ENCODE measurements around the gene TNFSF8.
A peak's percentile ranks its signal among the peaks of the same experiment; 100 is the strongest.

The TNFSF8 gene

GRCh38 chr9:114947058-114947457, 16.7 kb upstream of the TNFSF8 start:
- no peaks in the 10 kb centered on the region for H3K36me3 Mint-ChIP-seq
- peaks cover 4% of the 10 kb centered on the region for H3K4me1 Mint-ChIP-seq
- no peak overlapping the region for H3K27ac Mint-ChIP-seq
- no peak overlapping the region for H3K4me3 Mint-ChIP-seq
- no peaks in the 10 kb centered on the region for H3K27me3 Mint-ChIP-seq
- no peaks in the 10 kb centered on the region for H3K9me3 Mint-ChIP-seq

- Mint-ChIP-seq H3K9me3 (no peaks in the 10 kb centered on the region), H3K4me1 (peaks cover 5% of the 10 kb centered on the region), H3K27me3 (no peaks in the 10 kb centered on the region), H3K27ac (no peak overlapping the region), H3K36me3 (no peaks in the 10 kb centered on the region), H3K4me3 (no peak overlapping the region)
Observed at GRCh38 chr9:114945616-114946412, 15.4 kb upstream of the TNFSF8 start.

- Mint-ChIP-seq H3K27ac (no peak overlapping the region), H3K9me3 (no peaks in the 10 kb centered on the region), H3K27me3 (no peaks in the 10 kb centered on the region), H3K4me1 (peaks cover 26% of the 10 kb centered on the region), H3K36me3 (no peaks in the 10 kb centered on the region), H3K4me3 (no peak overlapping the region)
Observed at GRCh38 chr9:114941376-114941775, 11.0 kb upstream of the TNFSF8 start.

- Mint-ChIP-seq H3K27ac (peak overlapping the region; percentile 52), H3K36me3 (no peaks in the 10 kb centered on the region), H3K9me3 (no peaks in the 10 kb centered on the region), H3K4me3 (peak overlapping the region; percentile 34), H3K4me1 (peaks cover 28% of the 10 kb centered on the region), H3K27me3 (no peaks in the 10 kb centered on the region)
Observed at GRCh38 chr9:114938687-114939575, 8.5 kb upstream of the TNFSF8 start.

- Mint-ChIP-seq H3K4me3 (no peak overlapping the region), H3K27me3 (no peaks in the 10 kb centered on the region)
Observed at GRCh38 chr9:114937516-114937915, 7.1 kb upstream of the TNFSF8 start.

GRCh38 chr9:114936581-114936980, 6.2 kb upstream of the TNFSF8 start:
- peaks cover 46% of the 10 kb centered on the region for H3K4me1 Mint-ChIP-seq
- H3K9me3 Mint-ChIP-seq, result no peaks in the 10 kb centered on the region
- no peak overlapping the region for H3K27ac Mint-ChIP-seq
- no peak overlapping the region for H3K4me3 Mint-ChIP-seq
- H3K27me3 Mint-ChIP-seq, result no peaks in the 10 kb centered on the region
- no peaks in the 10 kb centered on the region for H3K36me3 Mint-ChIP-seq

More at GRCh38 chr9:114937516-114937915, 7.1 kb upstream of the TNFSF8 start:
- H3K27ac Mint-ChIP-seq, result peak overlapping the region; percentile 5
- H3K9me3 Mint-ChIP-seq, result no peaks in the 10 kb centered on the region
- peaks cover 36% of the 10 kb centered on the region for H3K4me1 Mint-ChIP-seq
- no peaks in the 10 kb centered on the region for H3K36me3 Mint-ChIP-seq

GRCh38 chr9:114935119-114935518, 4.7 kb upstream of the TNFSF8 start:
- H3K27ac Mint-ChIP-seq, result peak overlapping the region; percentile 5
- no peak overlapping the region for H3K4me3 Mint-ChIP-seq
- H3K9me3 Mint-ChIP-seq, result no peaks in the 10 kb centered on the region
- H3K36me3 Mint-ChIP-seq, result no peaks in the 10 kb centered on the region
- peaks cover 55% of the 10 kb centered on the region for H3K4me1 Mint-ChIP-seq
- H3K27me3 Mint-ChIP-seq, result no peaks in the 10 kb centered on the region

- Mint-ChIP-seq H3K27ac (peak overlapping the region; percentile 65), H3K27me3 (no peaks in the 10 kb centered on the region), H3K4me3 (no peak overlapping the region)
Observed at GRCh38 chr9:114932502-114932901, 2.1 kb upstream of the TNFSF8 start.

GRCh38 chr9:114931407-114931806, 1.0 kb upstream of the TNFSF8 start:
- Mint-ChIP-seq H3K27ac (peak overlapping the region; percentile 99), H3K4me1 (peaks cover 49% of the 10 kb centered on the region), H3K36me3 (peaks cover 16% of the 10 kb centered on the region), H3K9me3 (no peaks in the 10 kb centered on the region), H3K27me3 (no peaks in the 10 kb centered on the region), H3K4me3 (peak overlapping the region; percentile 98)

More at GRCh38 chr9:114932502-114932901, 2.1 kb upstream of the TNFSF8 start:
- H3K4me1 Mint-ChIP-seq, result peaks cover 44% of the 10 kb centered on the region
- no peaks in the 10 kb centered on the region for H3K9me3 Mint-ChIP-seq
- peaks cover 12% of the 10 kb centered on the region for H3K36me3 Mint-ChIP-seq

GRCh38 chr9:114929201-114929600, 1.2 kb downstream of the TNFSF8 start:
- H3K9me3 Mint-ChIP-seq, result no peaks in the 10 kb centered on the region
- H3K4me1 Mint-ChIP-seq, result peaks cover 69% of the 10 kb centered on the region
- no peaks in the 10 kb centered on the region for H3K27me3 Mint-ChIP-seq
- peak overlapping the region; percentile 98 for H3K4me3 Mint-ChIP-seq
- peaks cover 28% of the 10 kb centered on the region for H3K36me3 Mint-ChIP-seq
- peak overlapping the region; percentile 98 for H3K27ac Mint-ChIP-seq

- Mint-ChIP-seq H3K9me3 (no peaks in the 10 kb centered on the region), H3K36me3 (peaks cover 28% of the 10 kb centered on the region), H3K4me1 (peaks cover 70% of the 10 kb centered on the region), H3K27me3 (no peaks in the 10 kb centered on the region), H3K27ac (peak overlapping the region; percentile 99), H3K4me3 (peak overlapping the region; percentile 98)
Observed at GRCh38 chr9:114928671-114929070, 1.7 kb downstream of the TNFSF8 start.

GRCh38 chr9:114928136-114928535, 2.3 kb downstream of the TNFSF8 start:
- H3K4me3 Mint-ChIP-seq, result peak overlapping the region; percentile 98
- no peaks in the 10 kb centered on the region for H3K27me3 Mint-ChIP-seq
- peaks cover 71% of the 10 kb centered on the region for H3K4me1 Mint-ChIP-seq
- peak overlapping the region; percentile 99 for H3K27ac Mint-ChIP-seq
- H3K9me3 Mint-ChIP-seq, result no peaks in the 10 kb centered on the region
- H3K36me3 Mint-ChIP-seq, result peaks cover 29% of the 10 kb centered on the region

GRCh38 chr9:114925672-114926071, 4.7 kb downstream of the TNFSF8 start:
- H3K4me3 Mint-ChIP-seq, result peak overlapping the region; percentile 83
- H3K36me3 Mint-ChIP-seq, result peaks cover 36% of the 10 kb centered on the region

GRCh38 chr9:114925039-114925438, 5.4 kb downstream of the TNFSF8 start:
- Mint-ChIP-seq H3K4me3 (peak overlapping the region; percentile 66), H3K27me3 (no peaks in the 10 kb centered on the region), H3K36me3 (peaks cover 38% of the 10 kb centered on the region), H3K27ac (peak overlapping the region; percentile 19), H3K9me3 (no peaks in the 10 kb centered on the region), H3K4me1 (peaks cover 75% of the 10 kb centered on the region)

More at GRCh38 chr9:114925672-114926071, 4.7 kb downstream of the TNFSF8 start:
- Mint-ChIP-seq H3K27ac (peak overlapping the region; percentile 56), H3K27me3 (no peaks in the 10 kb centered on the region), H3K9me3 (no peaks in the 10 kb centered on the region), H3K4me1 (peaks cover 75% of the 10 kb centered on the region)

GRCh38 chr9:114924327-114924726, 6.1 kb downstream of the TNFSF8 start:
- Mint-ChIP-seq H3K9me3 (no peaks in the 10 kb centered on the region), H3K36me3 (peaks cover 40% of the 10 kb centered on the region), H3K4me1 (peaks cover 82% of the 10 kb centered on the region), H3K27me3 (no peaks in the 10 kb centered on the region), H3K27ac (peak overlapping the region; percentile 53), H3K4me3 (peak overlapping the region; percentile 70)

GRCh38 chr9:114923918-114924317, 6.5 kb downstream of the TNFSF8 start:
- H3K4me3 Mint-ChIP-seq, result peak overlapping the region; percentile 70
- H3K9me3 Mint-ChIP-seq, result no peaks in the 10 kb centered on the region
- H3K27ac Mint-ChIP-seq, result peak overlapping the region; percentile 53
- peaks cover 38% of the 10 kb centered on the region for H3K36me3 Mint-ChIP-seq
- H3K4me1 Mint-ChIP-seq, result peaks cover 86% of the 10 kb centered on the region
- no peaks in the 10 kb centered on the region for H3K27me3 Mint-ChIP-seq
